Muscle of leg (tissue), 11 donors: ENCODE data around the gene AP3M1. TPM values are rescaled to one million over a fixed set of nuclear protein-coding genes. Genes with fewer than 3 reads are reported as not detected.
"Not testable (repeated sequence)": the region's sequence is repeated elsewhere in the genome, so short reads cannot be mapped to it uniquely, and the experiment has no call there.

Experiments used
- DNase-seq: peaks from one replicate; pipeline ENCODE4 v3.0.0; 2013
- H3K27ac ChIP-seq: one replicate; pipeline ENCODE4 v1.5.1; 2013; ENCODE audit warnings: mild to moderate bottlenecking, low read length, control low read depth
- H3K27me3 ChIP-seq: one replicate; pipeline ENCODE4 v1.6.1; 2013; ENCODE audit warnings: low read length; ENCODE audit not compliant: control insufficient read depth, insufficient read depth
- H3K36me3 ChIP-seq: one replicate; pipeline ENCODE4 v1.6.1; 2013; ENCODE audit warnings: low read length; ENCODE audit not compliant: control insufficient read depth, insufficient read depth
- H3K4me1 ChIP-seq: one replicate; pipeline ENCODE4 v1.6.1; 2013; ENCODE audit warnings: low read length; ENCODE audit not compliant: control insufficient read depth, insufficient read depth
- H3K4me3 ChIP-seq: one replicate; pipeline ENCODE4 v1.5.1; 2013; ENCODE audit warnings: low read length, control low read depth
- H3K9me3 ChIP-seq: replicated peaks from 2 replicates; pipeline ENCODE4 v1.6.1; 2013; ENCODE audit warnings: low read depth, low read length; ENCODE audit not compliant: control insufficient read depth
- WGBS: methylation state at CpG from one replicate; pipeline ENCODE4 v1.1.5; 2013; ENCODE audit warnings: missing lambda C conversion rate; ENCODE audit not compliant: insufficient coverage; 5-methylcytosine and 5-hydroxymethylcytosine counted together
- polyA plus RNA-seq, 8 donors: library from polyadenylated mRNA; unstranded; fragments of 120-200 nt; gene quantifications; one replicate each; pipeline versions ENCODE4 v1.2.1 to v1.2.3, GENCODE V29; 2013; ENCODE audit warnings: inconsistent platforms in 1 of 8, low replicate concordance in 1 of 8; ENCODE audit not compliant: insufficient read length in 8 of 8, insufficient read depth in 1 of 8
- total RNA-seq: library from RNA; stranded (reverse); fragments of 120-200 nt; gene quantifications from one replicate; pipeline ENCODE4 v1.2.4, GENCODE V29; 2013

The AP3M1 gene
- total and polyA plus RNA-seq, 9 donors: 25.8 to 44.8 (median 36.8) TPM

DNA sequence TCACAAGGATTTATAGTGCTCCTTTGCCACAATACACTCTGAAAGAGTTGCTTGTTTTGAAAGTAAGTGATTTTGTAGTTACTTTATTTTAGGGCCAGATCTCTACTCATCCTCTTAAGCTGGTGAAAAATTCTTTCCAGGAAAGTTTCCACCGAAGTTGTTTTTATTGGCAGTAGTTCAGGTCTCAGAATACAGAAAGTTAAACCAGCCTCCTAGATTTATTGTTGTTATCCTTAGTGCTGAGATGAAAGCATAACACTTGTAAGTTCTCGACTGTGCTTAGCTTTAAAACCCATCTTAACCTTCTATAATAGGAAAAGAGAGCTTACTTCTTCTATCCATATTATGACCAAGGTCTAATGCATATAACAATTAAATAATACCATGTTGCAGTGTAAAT lies 5.5 kb downstream of the AP3M1 start:
- peak; percentile 80 for DNase-seq
- H3K27ac ChIP-seq: no peak overlapping the region
- peaks cover 3% of the 10 kb centered on the region for H3K4me1 ChIP-seq
- H3K27me3 ChIP-seq: no peaks in the 10 kb centered on the region
- H3K4me3 ChIP-seq: no peak overlapping the region
- peaks cover 14% of the 10 kb centered on the region for H3K36me3 ChIP-seq
- WGBS: no CpG with 5 or more reads among the region's 2 CpGs
- no peaks in the 10 kb centered on the region for H3K9me3 ChIP-seq

DNA sequence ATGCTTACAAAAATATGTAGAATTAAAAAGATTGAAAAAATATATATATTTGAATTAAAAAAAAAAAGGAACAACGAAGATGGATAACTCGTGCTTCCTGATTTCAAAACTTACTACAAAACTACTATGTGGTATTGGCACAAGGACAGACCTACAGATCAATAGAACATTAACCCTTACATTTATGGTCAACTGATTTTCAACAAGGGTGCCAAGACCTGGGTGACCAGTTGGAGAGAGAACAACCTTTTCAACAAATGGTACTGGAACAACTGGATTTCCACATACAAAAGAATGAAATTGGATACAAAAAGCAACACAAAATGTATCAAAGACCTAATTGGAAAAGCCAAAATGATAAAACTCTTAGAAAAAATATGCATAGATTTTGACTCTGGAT lies 10.1 kb downstream of the AP3M1 start:
- H3K36me3 ChIP-seq: peaks cover 22% of the 10 kb centered on the region
- H3K27ac ChIP-seq: no peak overlapping the region
- H3K27me3 ChIP-seq: no peaks in the 10 kb centered on the region
- H3K4me3 ChIP-seq: no peak overlapping the region
- no peak for DNase-seq
- H3K4me1 ChIP-seq: no peaks in the 10 kb centered on the region
- no CpG with 5 or more reads among the region's 2 CpGs for WGBS
- H3K9me3 ChIP-seq: no peaks in the 10 kb centered on the region

DNA sequence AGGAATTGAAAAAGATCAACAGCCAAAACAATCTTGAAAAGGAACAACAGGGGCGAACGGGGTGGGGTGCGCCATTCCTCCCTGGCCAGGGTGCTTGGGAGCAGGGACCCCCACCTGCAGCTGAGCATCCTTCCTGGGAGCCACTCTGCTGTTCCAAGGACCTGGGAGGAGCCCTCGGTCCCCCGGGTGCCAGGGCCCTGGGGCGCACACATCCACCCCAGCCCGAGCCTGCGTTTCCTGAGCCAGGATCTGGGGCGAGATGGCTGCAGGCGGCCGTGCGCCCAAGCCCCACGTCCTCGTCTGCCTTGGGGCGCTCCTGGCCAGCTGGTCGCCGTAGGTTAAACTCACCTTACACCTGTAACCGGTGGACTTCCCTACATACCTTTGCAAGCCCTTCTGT lies 10.6 kb downstream of the AP3M1 start:
- H3K4me3 ChIP-seq: no peak overlapping the region
- no peaks in the 10 kb centered on the region for H3K4me1 ChIP-seq
- no peak overlapping the region for H3K27ac ChIP-seq
- H3K36me3 ChIP-seq: peaks cover 22% of the 10 kb centered on the region
- 96% methylated on average over 18 of the region's 18 CpGs for WGBS
- H3K27me3 ChIP-seq: no peaks in the 10 kb centered on the region
- DNase-seq: no peak
- no peaks in the 10 kb centered on the region for H3K9me3 ChIP-seq

DNA sequence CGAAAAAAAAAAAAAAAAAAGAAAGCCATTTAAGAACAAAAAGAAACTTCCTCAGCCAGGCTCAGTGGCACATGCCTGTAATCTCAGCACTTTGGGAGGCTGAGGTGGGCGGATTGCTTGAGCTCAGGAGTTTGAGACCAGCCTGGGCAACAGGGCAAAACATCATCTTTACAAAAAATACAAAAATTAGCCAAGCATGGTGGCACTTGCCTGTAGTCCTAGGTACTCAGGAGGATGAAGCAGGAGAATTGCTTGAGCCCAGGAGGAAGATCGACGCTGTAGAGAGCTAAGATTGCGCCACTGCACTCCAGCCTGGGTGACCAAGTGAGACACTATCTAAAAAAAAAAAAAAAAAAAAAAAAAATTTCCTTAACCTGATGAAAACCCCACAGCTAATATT lies 12.0 kb downstream of the AP3M1 start:
- WGBS: no CpG with 5 or more reads among the region's 5 CpGs
- not testable (repeated sequence) for H3K27me3 ChIP-seq, H3K4me3 ChIP-seq, DNase-seq, H3K9me3 ChIP-seq, H3K4me1 ChIP-seq, H3K27ac ChIP-seq
- H3K36me3 ChIP-seq: peaks cover 25% of the 10 kb centered on the region

DNA sequence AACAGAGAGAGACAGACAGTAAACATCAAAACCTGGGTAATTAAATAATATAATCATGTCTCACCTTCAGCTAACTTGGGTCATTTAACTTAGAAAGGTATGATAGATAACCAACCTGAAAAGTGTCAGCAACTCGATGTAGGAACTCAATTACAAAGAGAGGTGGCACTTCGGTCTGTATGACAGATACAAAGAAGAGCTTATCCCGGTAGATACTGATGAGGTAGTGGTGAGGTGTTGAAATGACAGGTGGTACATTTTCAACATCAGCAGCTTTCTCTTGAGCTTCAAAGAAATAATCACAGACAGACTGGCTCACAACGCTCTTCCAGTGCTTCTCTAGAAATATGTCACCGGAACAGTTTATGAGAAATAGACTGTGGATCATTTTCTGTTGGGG lies 12.6 kb downstream of the AP3M1 start:
- no peak for DNase-seq
- Histone ChIP-seq H3K36me3 (peaks cover 29% of the 10 kb centered on the region), H3K9me3 (no peaks in the 10 kb centered on the region), H3K4me1 (no peaks in the 10 kb centered on the region), H3K27me3 (no peaks in the 10 kb centered on the region), H3K27ac (no peak overlapping the region), H3K4me3 (no peak overlapping the region)
- 100% methylated on average over 2 of the region's 5 CpGs for WGBS

DNA sequence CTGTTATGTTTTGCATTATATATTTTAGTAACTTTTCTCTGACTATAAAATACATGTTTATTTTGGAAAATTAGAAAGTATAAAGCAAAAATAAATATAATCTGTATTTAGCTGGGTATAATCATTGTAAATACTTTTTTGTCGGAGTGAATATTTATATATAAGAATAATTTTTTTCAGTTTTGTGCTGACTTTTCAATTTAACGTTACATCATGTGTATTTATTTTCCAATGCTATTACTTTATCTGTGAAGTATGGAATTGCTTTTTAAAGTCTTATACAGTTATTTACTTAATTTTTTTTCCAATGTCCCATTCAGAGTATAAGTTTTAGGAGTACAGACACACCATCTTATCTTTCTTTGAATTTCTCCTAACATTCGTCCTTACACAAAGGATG lies 15.2 kb downstream of the AP3M1 start:
- Histone ChIP-seq H3K27ac (no peak overlapping the region), H3K36me3 (peaks cover 45% of the 10 kb centered on the region), H3K9me3 (no peaks in the 10 kb centered on the region), H3K4me3 (no peak overlapping the region), H3K4me1 (no peaks in the 10 kb centered on the region), H3K27me3 (no peaks in the 10 kb centered on the region)
- WGBS: no CpG with 5 or more reads among the region's 3 CpGs
- DNase-seq: no peak

DNA sequence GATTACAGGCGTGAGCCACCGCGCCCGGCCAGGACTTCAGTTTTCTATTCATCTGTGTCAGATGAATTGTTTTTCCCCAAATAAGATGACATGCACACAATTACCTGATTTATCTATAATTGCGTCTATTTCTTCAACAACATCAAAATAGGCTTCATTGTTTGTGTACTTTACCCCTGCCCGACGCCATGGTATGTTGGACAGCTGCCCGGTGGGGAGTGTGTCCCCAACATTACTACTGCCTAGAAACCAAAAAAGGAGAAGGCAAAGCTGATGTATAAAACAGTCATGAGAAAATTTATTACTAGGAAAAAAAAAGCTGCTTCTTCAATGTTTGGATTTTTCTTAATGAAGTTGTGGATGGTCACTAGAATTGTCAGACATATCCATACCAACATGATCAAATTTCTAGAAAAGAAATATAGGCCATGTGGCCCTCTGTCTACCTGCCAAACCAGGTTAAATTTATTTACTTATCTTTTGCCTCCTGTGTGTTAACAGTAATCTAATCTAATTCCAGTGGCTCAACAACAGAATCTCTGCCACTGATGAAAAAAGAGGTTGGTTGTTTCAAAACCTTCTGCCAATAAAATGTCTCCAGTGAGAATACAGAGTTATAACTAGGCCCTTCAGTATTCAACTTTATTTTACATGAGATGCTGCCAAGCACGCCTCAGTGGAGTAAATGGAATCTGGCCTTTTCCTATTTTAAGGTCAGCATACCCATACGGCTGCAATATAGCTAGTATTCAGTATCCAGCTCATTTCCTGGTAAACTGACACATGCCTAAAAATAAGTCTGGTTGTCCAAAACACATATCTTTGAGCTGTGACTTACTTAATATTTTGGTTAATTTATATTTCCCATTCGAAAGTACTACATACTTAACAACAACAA lies 16.5 kb downstream of the AP3M1 start:
- Histone ChIP-seq H3K9me3 (no peaks in the 10 kb centered on the region), H3K27ac (no peak overlapping the region), H3K4me1 (no peaks in the 10 kb centered on the region), H3K27me3 (no peaks in the 10 kb centered on the region), H3K4me3 (no peak overlapping the region), H3K36me3 (peaks cover 49% of the 10 kb centered on the region)
- no peak for DNase-seq
- no CpG with 5 or more reads among the region's 11 CpGs for WGBS

DNA sequence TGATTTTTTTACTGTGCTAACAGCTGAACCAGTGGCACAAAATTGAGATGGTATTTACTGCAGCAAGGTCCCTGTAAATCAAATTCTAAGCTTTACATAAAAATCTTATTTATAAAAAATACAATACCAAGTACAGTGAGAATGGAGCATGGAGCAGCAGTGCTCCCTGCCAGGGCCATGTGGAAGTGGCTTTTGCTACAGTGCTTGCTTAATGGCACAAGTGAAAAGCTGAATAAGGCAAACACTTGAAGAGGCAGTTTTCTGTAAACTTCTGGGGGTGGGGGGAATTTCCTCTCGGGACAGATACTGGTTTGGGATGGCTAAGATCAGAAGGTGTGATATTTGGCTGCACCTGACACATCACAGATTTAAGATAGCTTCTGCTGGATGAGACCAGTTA lies 27.5 kb downstream of the AP3M1 start:
- Histone ChIP-seq H3K36me3 (peaks cover 61% of the 10 kb centered on the region), H3K27ac (no peak overlapping the region)
- no CpG with 5 or more reads among the region's 1 CpG for WGBS

DNA sequence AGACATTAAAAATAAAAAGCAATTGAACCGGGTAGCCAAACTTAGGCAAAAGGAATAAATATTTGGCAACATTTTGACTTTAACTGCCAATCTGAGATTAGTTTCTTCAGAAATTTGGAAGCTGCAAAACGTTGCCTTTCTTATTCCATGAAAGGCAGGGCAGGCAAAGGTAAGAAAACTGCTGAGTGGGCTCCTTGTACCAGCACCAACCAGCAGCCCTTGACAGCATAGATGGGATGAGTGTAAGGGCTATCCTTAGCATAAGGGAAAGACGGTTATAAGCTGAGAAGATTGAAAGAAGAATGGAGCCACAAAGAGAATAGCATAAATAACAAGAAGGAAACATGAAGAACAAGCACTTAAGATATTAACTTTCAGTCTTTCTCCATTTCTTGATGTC lies 28.6 kb downstream of the AP3M1 start:
- peaks cover 65% of the 10 kb centered on the region for H3K36me3 ChIP-seq
- H3K9me3 ChIP-seq: no peaks in the 10 kb centered on the region
- H3K4me3 ChIP-seq: no peak overlapping the region
- no peak overlapping the region for H3K27ac ChIP-seq
- no peaks in the 10 kb centered on the region for H3K27me3 ChIP-seq
- no peaks in the 10 kb centered on the region for H3K4me1 ChIP-seq
- WGBS: 82% methylated on average over 1 of the region's 3 CpGs
- no peak for DNase-seq

More for the DNA sequence above, 27.5 kb downstream of the AP3M1 start:
- Histone ChIP-seq H3K9me3 (no peaks in the 10 kb centered on the region), H3K27me3 (no peaks in the 10 kb centered on the region), H3K4me1 (no peaks in the 10 kb centered on the region), H3K4me3 (no peak overlapping the region)
- DNase-seq: no peak

DNA sequence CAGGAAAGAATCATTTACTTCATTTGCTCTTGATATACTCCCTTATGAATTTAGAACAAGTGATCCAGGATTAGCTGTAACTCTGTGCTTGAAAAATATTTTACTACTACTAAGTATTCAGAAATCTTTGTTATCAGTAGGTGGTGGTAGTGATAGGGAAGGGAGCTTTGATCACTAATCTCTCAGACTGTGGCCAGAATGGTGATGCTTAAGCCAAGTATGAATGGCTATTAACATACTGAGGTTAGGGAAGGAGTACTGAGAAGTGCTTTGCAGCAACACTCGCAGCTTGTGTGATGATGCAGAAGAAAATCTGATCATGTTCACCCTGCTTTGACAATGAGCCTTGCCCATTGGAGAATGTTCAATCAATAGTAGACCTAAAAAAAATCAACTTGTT lies 29.3 kb downstream of the AP3M1 start:
- 100% methylated on average over 1 of the region's 1 CpG for WGBS
- Histone ChIP-seq H3K36me3 (peaks cover 62% of the 10 kb centered on the region), H3K4me1 (no peaks in the 10 kb centered on the region), H3K27me3 (no peaks in the 10 kb centered on the region), H3K4me3 (no peak overlapping the region), H3K27ac (no peak overlapping the region), H3K9me3 (no peaks in the 10 kb centered on the region)
- no peak for DNase-seq
